ENCODE data around the gene DYNLT2B. TPM values are rescaled to one million over a fixed set of nuclear protein-coding genes. Genes with fewer than 3 reads are reported as not detected.

Gene DYNLT2B
- total and polyA plus RNA-seq, 2 experiments from 2014 or later, result 10.9 to 23.5 TPM

- Histone ChIP-seq H3K36me3 (replicated peaks; ENCODE audit: insufficient read depth, low read depth) (no peaks in the 10 kb centered on the region), H3K9me2 (replicated peaks; ENCODE audit: insufficient read depth) (no peaks in the 10 kb centered on the region), H3K79me2 (no peaks in the 10 kb centered on the region), H3K9me3 (ENCODE audit: low read depth) (no peaks in the 10 kb centered on the region), H3K4me3 (no peak overlapping the region), H3K27ac (no peak overlapping the region), H3K4me2 (no peak overlapping the region), H3K27me3 (no peaks in the 10 kb centered on the region), H3K4me1 (ENCODE audit: insufficient read depth) (no peaks in the 10 kb centered on the region), H2AFZ (no peak overlapping the region), H4K20me1 (ENCODE audit: insufficient read depth, poor library complexity, severe bottlenecking) (no peaks in the 10 kb centered on the region)
- no CpG with 5 or more reads among the region's 1 CpG for WGBS (ENCODE audit: low lambda C conversion rate, missing lambda C conversion rate)
- DNase-seq (ENCODE audit: low spot score), result no peak
- TF ChIP-seq, protein P1, sequence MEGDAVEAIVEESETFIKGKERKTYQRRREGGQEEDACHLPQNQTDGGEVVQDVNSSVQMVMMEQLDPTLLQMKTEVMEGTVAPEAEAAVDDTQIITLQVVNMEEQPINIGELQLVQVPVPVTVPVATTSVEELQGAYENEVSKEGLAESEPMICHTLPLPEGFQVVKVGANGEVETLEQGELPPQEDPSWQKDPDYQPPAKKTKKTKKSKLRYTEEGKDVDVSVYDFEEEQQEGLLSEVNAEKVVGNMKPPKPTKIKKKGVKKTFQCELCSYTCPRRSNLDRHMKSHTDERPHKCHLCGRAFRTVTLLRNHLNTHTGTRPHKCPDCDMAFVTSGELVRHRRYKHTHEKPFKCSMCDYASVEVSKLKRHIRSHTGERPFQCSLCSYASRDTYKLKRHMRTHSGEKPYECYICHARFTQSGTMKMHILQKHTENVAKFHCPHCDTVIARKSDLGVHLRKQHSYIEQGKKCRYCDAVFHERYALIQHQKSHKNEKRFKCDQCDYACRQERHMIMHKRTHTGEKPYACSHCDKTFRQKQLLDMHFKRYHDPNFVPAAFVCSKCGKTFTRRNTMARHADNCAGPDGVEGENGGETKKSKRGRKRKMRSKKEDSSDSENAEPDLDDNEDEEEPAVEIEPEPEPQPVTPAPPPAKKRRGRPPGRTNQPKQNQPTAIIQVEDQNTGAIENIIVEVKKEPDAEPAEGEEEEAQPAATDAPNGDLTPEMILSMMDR (IDR thresholded peaks at IDR 0.05; ENCODE audit: poor library complexity), result no peak
- TF ChIP-seq EZH2phosphoT487 (IDR thresholded peaks at IDR 0.05; ENCODE audit: low read depth, severe bottlenecking, unreplicated experiment) (no peak), EZH2 (IDR thresholded peaks at IDR 0.05; ENCODE audit: borderline replicate concordance) (no peak)
Measured at GRCh38 chr3:196334982-196335381, 16.9 kb upstream of the DYNLT2B start.

GRCh38 chr3:196332168-196332567, 14.1 kb upstream of the DYNLT2B start:
- Histone ChIP-seq H3K4me2 (no peak overlapping the region), H3K36me3 (replicated peaks; ENCODE audit: insufficient read depth, low read depth) (no peaks in the 10 kb centered on the region), H2AFZ (no peak overlapping the region), H3K27me3 (no peaks in the 10 kb centered on the region), H3K9me2 (replicated peaks; ENCODE audit: insufficient read depth) (no peaks in the 10 kb centered on the region), H3K9me3 (ENCODE audit: low read depth) (no peaks in the 10 kb centered on the region), H3K4me3 (no peak overlapping the region), H3K79me2 (no peaks in the 10 kb centered on the region), H3K27ac (no peak overlapping the region), H4K20me1 (ENCODE audit: insufficient read depth, poor library complexity, severe bottlenecking) (no peaks in the 10 kb centered on the region), H3K4me1 (ENCODE audit: insufficient read depth) (no peaks in the 10 kb centered on the region)
- TF ChIP-seq, protein P1 (IDR thresholded peaks at IDR 0.05; ENCODE audit: poor library complexity), result no peak
- no peak for TF ChIP-seq EZH2 (IDR thresholded peaks at IDR 0.05; ENCODE audit: borderline replicate concordance)
- no peak for TF ChIP-seq EZH2phosphoT487 (IDR thresholded peaks at IDR 0.05; ENCODE audit: low read depth, severe bottlenecking, unreplicated experiment)
- DNase-seq (ENCODE audit: low spot score), result no peak
- WGBS (ENCODE audit: low lambda C conversion rate, missing lambda C conversion rate), result 88% methylated on average over 8 of the region's 8 CpGs

DNA sequence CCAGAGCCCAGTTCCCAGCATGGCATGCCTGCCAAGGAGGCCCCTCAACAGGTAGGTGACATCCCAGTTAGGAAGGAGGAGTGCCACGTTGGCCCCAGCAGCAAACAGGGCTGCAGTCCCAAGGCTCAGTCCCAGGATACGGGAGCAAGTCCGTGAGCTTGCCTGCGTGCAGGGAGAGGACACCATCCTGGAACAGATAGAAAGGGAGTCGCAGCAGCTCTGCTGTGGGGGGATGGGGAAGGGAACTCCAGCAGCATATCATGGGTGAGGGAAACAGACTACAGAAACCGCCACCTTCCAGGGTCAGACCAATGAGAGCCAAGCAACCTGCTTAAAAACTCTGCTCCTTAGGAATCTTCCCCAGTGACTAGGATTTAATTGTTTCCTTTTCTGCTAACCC, 9.4 kb upstream of the DYNLT2B start:
- H4K20me1 ChIP-seq (ENCODE audit: insufficient read depth, poor library complexity, severe bottlenecking), result no peaks in the 10 kb centered on the region
- no peaks in the 10 kb centered on the region for H3K9me3 ChIP-seq (ENCODE audit: low read depth)
- 42% methylated on average over 6 of the region's 6 CpGs for WGBS (ENCODE audit: low lambda C conversion rate, missing lambda C conversion rate)
- H3K4me2 ChIP-seq, result no peak overlapping the region
- H3K4me1 ChIP-seq (ENCODE audit: insufficient read depth), result no peaks in the 10 kb centered on the region
- H3K9me2 ChIP-seq (replicated peaks; ENCODE audit: insufficient read depth), result no peaks in the 10 kb centered on the region
- TF ChIP-seq EZH2 (IDR thresholded peaks at IDR 0.05; ENCODE audit: borderline replicate concordance) (no peak), EZH2phosphoT487 (IDR thresholded peaks at IDR 0.05; ENCODE audit: low read depth, severe bottlenecking, unreplicated experiment) (no peak)
- TF ChIP-seq, protein P1 (IDR thresholded peaks at IDR 0.05; ENCODE audit: poor library complexity), result no peak
- H3K4me3 ChIP-seq, result no peak overlapping the region
- H2AFZ ChIP-seq, result no peak overlapping the region
- no peaks in the 10 kb centered on the region for H3K36me3 ChIP-seq (replicated peaks; ENCODE audit: insufficient read depth, low read depth)
- H3K27ac ChIP-seq, result no peak overlapping the region
- H3K79me2 ChIP-seq, result no peaks in the 10 kb centered on the region
- no peaks in the 10 kb centered on the region for H3K27me3 ChIP-seq
- no peak for DNase-seq (ENCODE audit: low spot score)

GRCh38 chr3:196326936-196327335, 8.9 kb upstream of the DYNLT2B start:
- no peaks in the 10 kb centered on the region for H3K9me2 ChIP-seq (replicated peaks; ENCODE audit: insufficient read depth)
- 90% methylated on average over 9 of the region's 9 CpGs for WGBS (ENCODE audit: low lambda C conversion rate, missing lambda C conversion rate)
- no peaks in the 10 kb centered on the region for H3K79me2 ChIP-seq
- no peak overlapping the region for H3K4me3 ChIP-seq
- no peaks in the 10 kb centered on the region for H3K4me1 ChIP-seq (ENCODE audit: insufficient read depth)
- H3K27me3 ChIP-seq, result no peaks in the 10 kb centered on the region
- H3K9me3 ChIP-seq (ENCODE audit: low read depth), result no peaks in the 10 kb centered on the region
- no peak for DNase-seq (ENCODE audit: low spot score)
- H3K36me3 ChIP-seq (replicated peaks; ENCODE audit: insufficient read depth, low read depth), result no peaks in the 10 kb centered on the region
- H3K27ac ChIP-seq, result no peak overlapping the region
- no peak overlapping the region for H3K4me2 ChIP-seq
- no peaks in the 10 kb centered on the region for H4K20me1 ChIP-seq (ENCODE audit: insufficient read depth, poor library complexity, severe bottlenecking)
- no peak overlapping the region for H2AFZ ChIP-seq
- TF ChIP-seq EZH2phosphoT487 (IDR thresholded peaks at IDR 0.05; ENCODE audit: low read depth, severe bottlenecking, unreplicated experiment) (no peak), EZH2 (IDR thresholded peaks at IDR 0.05; ENCODE audit: borderline replicate concordance) (no peak)
- TF ChIP-seq, protein P1 (IDR thresholded peaks at IDR 0.05; ENCODE audit: poor library complexity), result no peak
